NCI-H1436 treated with DMSO at 0.1 percent for 48 hours (cell line): ENCODE data around the gene RHOH.
"Not testable (repeated sequence)": the region's sequence is repeated elsewhere in the genome, so short reads cannot be mapped to it uniquely, and the experiment has no call there.

ENCODE experiments used
- DNase-seq: peaks from one replicate; lab custom pipeline; 2025; lab: John Stamatoyannopoulos, UW

Gene RHOH, protein sequence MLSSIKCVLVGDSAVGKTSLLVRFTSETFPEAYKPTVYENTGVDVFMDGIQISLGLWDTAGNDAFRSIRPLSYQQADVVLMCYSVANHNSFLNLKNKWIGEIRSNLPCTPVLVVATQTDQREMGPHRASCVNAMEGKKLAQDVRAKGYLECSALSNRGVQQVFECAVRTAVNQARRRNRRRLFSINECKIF

DNA sequence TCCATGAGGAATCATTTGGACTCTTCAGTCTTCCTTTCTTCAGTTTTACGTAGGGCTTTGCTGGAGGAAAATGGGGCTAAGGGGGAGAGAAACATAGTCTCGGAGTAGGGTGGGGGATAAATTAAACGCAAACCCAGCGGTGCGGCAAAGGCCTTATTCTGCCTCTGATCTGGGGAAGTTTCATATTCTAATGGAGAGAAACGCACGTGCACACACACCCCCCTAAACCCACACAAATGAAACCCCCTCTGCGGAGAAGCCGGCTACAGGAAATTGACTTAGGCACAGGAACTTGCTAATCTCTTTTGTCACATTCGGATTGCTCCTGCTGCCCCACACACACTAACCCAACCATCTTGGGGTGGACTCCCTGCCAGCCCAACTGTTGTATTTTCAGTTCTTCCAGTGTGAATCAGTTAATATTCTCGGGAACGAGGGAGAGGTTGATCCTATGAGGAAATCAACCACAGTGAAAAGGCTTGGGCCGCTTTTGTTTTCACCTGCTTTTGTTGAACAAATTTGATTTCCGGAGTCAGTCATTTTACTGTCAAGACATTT is at the start of gene RHOH:
Gene RHOH (plus strand): TSS at position 308 of the 558 bp plus-strand sequence. CDS start 46,356 bp downstream, outside the sequence.
- no peak for DNase-seq

DNA sequence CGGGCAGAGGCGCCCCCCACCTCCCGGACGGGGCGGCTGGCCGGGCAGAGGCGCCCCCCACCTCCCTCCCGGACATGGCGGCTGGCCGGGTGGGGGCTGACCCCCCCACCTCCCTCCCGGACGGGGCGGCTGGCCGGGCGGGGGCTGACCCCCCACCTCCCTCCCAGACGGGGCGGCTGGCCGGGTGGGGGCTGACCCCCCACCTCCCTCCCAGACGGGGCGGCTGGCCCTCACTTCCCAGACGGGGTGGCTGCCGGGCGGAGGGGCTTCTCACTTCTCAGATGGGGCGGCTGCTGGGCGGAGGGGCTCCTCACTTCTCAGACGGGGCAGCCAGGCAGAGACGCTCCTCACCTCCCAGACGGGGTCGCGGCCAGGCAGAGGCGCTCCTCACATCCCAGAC is 49.3 kb upstream of the RHOH start:
- DNase-seq: not testable (repeated sequence)

DNA sequence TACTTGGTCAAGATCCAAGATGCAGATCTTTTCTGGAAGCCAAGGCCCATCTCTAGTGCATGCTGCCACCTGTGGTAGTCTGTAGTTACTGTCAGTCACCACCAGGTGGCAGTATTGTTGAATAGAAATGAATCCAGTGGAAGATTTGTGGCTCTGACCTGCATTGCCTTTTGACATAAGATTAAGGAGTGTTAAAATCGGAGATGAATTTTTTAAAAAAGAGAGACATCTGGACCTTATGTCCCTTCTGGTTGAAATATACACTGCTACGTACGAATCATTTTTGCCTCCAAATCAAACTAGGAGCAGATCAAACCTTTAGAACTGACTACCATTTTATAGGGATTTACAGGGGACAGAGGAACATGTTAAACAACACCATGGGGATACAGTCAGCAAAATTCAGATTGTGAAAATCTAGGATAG is 46.9 kb upstream of the RHOH start:
- DNase-seq: no peak

DNA sequence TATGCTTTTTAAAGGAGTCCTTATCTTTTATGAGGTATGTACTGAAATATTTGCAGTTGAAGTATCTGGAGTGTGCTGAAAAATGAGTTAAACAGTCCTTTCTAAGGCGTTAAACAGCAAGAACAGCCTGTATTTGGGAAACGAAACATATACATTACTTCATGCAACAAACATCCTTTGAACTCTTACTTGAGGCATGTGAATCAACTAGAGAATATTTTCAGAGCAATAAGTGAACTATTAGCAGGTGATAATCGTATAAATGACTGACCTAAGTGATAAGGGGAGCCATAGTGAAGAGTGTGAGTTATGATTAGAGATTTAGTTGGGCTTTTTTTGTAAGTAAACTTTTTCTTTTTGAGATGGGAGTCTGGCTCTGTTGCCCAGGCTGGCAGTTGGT is 45.9 kb upstream of the RHOH start:
- DNase-seq: no peak

DNA sequence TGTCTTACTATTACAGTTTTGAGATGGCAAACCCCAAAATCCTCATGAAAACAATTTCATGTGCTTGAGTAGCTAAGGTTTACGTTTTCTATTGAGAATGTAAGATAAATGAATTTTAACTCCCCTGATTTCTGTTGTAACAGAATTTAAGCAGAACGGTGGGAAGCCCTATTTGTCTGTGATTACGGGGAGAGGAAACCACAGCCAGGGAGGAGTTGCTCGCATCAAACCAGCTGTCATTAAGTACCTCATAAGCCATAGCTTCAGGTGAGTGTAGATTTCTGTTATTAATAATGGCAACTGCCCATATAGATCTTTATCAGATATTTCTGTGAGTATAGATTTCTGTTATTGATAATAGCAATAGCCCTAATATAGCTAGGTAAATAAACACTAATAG is 44.2 kb upstream of the RHOH start:
- DNase-seq: no peak

DNA sequence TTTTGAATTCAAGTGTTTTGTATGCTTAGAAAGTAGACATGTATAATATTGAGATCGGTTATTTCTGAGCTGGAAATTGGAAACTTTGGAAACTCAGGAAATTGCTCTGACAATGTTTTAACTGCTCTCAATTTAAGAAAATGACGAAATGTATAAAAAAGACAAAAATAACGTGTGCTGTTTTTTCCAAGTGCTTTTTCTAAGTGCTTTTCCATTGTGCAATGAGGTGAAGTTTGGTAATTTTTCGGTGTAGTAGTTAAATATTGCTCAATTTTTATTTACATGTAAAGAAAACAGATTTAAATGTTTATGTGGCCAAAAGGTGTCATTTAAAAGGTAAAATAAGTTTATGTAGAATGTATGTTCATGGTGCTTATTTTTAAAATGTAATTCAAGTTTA is 39.4 kb upstream of the RHOH start:
- no peak for DNase-seq

DNA sequence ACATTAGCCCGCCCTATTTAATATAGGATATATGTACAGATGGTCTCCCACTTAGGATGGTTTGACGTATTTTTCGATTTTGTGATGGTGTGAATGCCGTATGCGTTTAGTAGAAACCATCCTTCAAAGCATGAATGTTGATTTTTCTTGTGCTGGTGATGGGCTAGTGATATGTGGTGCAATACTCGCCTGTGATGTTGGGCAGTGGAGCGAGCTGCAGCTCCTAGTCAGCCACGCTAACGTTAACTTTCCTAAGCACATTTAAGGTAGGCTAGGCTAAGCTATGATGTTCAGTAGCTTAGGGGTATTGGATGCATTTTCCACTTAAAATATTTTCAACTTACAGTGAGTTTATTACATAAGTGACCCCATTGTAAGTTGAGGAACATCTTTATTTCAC is 36.6 kb upstream of the RHOH start:
- DNase-seq: no peak

DNA sequence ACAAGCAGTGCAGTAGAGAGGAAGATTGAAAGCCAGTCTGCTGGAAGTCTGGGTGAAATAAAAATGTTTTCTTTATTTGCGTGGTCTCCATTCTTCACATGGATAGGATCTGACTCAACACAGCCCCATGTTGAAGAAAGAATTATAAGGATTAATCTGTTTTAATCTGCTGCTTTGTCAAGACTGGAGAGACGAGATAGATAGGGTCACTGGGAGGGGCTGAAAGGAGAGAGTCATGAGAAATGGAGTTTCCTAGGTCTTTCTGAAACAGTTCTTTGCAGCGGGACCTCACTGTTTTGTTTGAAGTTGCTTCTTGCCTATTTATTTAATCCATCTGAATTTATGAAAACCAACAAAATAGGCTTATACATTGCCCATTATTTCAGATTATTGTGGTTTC is 32.4 kb upstream of the RHOH start:
- no peak for DNase-seq

DNA sequence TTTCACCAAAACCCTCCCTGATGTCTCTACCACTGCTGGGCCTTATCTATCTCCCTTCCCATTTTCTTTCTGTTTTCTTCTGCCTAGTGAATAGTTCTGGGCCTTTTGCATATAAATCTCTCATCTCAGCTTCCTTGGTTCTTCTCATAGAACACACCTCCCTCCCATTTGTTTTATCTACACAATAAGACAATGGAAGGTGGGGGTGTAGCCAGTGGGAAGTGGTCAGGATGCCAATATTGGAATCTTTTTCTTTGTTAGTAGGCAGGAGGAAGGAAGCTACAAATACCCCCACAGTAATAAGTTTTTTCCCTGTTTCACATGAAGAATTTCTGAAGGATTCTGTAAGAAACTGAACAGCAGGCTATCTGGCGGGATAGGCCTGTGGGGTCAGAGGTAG is 30.9 kb upstream of the RHOH start:
- no peak for DNase-seq

DNA sequence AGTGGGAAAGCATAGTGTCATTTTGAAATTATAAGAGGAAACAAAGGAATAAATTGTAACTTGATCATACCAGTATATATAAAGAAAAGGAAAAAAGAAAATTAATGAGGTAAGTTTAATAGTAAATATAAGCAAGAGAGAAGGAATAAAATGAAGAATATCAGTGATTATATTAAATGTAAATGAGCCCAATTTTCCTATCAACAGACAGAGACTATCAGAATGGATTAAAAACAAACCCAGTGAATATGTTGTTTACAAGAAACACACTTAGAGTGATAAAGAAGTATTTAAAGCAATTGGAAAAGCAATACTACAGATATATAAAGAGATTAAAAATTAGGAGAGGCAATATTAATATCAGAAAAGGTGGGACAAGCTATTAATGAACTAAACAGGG is 28.8 kb upstream of the RHOH start:
- DNase-seq: no peak

DNA sequence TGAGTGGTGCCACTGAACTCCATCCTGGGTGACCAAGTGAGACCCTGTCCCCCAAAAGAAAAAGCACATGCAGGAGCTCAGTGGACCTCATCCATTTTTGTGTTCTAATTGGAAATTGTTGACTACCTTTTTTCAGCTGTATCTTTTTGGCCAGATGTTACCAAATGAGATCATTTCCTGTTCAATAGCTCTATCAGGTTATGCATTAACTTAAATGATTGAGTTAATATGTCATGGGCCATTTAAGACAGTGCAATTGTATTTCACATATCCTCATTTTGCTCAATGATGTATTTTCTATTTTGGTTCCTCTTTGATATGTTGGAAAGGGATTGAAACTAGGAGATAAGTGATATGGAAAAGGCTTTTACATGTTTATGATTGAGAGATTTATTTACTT is 26.2 kb upstream of the RHOH start:
- no peak for DNase-seq

DNA sequence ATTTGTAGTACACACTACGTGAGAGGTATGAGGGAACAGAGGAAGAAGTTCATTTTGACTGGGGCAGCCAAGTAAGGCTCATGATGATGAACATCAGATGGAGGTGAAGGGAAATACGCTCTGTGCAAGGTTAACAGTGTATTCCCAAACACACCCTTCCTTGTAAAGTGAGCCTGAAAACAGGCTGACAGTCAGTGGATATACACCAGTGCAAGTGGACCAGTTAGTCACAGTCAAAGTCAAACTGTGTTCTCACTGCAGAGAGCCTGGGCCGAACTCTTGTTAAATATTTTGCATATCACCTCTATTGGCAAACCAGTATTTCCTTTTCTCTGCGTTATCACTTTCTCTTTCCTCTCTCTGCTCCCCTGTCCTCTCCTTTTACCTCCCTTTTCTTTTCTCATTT is 23.4 kb upstream of the RHOH start:
- no peak for DNase-seq

DNA sequence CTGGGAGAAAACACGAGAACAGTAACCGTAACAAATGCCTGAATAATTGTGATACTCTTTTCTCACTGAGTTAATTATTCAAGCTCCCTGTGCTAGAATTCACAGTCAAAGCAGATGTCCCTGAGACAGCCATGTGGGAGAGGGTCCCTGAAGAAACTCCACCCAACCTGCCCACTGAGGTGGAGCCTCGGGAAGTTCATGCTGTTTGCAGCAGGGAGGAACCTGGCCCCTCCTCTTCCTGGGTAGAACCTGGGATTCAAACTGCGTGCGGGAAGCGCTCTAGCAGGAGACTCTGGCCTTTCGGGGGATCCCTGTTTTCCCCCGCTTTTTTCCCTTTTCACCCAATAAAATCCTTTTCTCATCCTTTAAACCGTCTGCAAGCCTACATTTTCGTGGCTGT is 20.2 kb upstream of the RHOH start:
- DNase-seq: no peak

DNA sequence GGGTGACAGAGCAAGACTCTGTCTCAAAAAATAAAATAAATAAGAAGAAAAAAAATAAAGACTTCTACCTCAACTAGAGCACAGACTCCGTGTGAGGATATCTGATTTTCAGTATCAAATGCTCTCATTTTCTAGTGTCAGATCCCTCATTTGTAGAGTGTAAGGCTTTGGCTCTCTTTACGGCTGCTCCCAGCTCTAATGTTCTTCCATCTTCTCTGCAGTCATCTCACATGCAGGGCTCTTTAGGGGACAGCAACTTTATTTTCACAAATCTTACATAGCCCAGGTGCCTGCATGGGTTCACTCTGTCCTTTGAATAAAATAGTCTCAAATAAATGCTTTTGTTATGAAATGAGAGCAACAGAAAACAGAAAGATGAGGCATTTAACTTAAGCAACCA is 19.2 kb upstream of the RHOH start:
- no peak for DNase-seq

DNA sequence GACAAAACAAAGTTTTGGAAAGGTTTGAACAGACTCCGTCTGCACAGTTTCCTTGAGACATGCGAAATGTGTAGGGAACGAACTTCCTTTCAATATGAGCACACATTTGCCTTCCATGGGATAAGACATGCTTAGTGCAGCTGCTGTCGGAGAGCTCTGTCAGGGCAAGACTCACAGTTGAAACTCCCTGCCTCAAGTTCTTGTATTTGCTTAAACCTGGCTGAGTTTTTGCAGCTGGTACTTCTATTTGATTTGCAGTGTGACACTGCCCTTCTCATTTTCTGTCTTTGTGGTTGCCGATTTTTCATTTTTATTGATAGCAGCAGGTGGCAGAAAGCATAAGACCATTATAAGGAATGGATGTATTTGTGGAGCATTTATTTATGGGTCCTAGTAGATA is 18.2 kb upstream of the RHOH start:
- DNase-seq: no peak

DNA sequence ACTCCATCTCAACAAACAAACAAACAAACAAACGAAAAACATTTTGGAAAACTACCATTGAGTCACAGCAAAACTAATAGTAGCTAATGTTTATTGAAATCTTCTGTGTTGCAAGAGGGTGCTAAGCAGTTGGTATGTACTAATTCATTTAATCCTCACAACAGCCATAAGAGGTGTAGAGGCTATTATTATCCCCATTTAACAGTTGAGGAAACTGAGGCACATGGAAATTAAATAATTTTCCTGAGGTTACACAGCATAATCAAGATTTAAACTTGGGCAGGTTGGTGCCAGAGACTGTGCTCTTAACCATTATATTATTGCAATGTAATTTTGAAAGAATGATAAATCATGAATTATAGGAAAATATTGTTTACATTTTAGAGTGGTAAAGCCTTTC is 17.5 kb upstream of the RHOH start:
- no peak for DNase-seq

DNA sequence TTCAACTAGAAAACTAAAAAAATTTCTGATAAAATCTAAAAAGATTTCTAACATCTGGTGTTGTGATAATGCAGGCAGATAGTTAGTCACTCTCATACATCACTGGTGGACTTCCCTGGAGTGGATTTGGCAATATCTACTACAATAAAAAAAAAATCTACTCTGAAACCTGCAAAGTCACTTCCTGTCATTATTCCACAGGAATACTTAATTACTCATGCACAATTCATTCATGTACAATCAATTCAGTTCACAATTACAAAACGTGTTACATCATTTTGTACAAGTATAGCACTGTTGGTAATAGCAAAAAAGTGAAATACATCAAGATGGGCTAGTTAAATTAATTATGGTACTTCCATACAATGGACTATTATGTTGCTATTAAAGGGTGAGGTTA is 16.5 kb upstream of the RHOH start:
- DNase-seq: no peak

DNA sequence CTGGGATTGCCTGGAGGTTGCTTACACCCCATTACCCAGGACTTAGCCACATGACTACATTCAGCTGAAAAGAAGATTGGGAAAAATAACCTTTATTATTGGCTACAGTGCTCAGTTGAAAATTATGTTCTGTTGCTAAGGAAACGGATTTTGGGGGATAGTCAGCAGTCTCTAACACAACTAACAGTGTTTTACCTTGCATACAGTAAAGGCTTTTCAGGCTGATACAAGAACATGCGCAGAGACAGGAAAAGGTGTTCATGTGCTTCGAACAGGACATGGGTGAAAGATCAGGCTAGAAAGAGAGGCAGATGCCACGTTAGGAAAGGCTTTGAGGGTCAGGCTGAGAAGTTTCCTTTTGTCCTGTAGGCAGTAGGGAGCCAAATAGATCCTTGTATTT is 14.8 kb upstream of the RHOH start:
- no peak for DNase-seq

DNA sequence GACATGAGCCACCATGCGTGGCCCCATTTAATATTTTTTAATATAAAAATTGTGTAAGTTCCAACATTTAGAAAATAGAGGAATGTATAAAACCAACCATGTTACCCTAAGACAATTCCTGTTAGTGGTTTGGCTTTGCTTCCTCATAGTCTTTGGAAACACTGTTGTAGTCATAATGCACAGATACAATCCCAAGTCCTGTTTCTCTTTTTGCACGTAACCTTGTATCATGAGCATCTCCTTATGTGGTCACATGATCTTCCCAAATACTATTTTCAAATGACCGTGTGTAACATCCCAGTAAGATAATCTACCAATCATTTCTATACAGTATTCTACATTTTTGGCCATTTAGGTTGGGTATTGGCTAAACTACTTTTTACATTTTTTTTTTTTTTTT is 13.9 kb upstream of the RHOH start:
- no peak for DNase-seq

DNA sequence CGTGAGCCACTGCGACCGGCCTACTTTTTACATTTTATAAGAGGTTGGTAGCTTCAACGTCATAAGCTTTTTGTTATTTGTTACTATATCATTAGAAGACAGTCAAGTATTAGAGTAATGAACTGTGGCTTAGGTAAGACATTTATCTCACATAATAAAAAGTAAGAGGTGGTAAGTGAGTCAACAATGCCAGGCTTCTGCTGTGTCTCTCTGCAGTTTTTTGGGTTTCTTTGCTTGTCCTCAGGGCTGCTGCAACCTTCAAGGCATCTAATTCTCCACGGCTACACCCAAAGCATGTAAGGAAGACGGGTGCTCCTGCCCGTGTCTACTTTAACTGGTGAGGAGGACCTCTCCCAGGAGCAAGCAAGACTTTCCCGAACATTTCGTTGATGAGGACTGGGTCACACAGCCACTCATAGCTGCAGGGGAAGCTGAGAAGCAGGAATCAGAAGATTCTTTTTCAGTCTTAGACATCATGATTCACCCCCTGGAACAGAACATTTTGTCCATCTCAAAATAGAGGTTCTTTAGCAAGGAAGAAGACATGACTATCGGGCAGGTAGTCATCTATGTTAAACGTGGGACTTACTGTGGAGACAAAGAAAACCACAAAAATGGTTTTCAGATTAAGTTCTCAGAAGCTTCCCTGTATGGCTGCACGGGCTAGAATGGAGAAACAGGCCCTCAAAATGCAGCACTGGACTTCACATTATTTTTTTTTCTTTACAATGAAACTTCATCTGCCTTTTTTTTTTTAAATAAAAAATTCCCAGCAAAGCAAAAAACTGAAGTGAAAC is 13.0 kb upstream of the RHOH start:
- no peak for DNase-seq

DNA sequence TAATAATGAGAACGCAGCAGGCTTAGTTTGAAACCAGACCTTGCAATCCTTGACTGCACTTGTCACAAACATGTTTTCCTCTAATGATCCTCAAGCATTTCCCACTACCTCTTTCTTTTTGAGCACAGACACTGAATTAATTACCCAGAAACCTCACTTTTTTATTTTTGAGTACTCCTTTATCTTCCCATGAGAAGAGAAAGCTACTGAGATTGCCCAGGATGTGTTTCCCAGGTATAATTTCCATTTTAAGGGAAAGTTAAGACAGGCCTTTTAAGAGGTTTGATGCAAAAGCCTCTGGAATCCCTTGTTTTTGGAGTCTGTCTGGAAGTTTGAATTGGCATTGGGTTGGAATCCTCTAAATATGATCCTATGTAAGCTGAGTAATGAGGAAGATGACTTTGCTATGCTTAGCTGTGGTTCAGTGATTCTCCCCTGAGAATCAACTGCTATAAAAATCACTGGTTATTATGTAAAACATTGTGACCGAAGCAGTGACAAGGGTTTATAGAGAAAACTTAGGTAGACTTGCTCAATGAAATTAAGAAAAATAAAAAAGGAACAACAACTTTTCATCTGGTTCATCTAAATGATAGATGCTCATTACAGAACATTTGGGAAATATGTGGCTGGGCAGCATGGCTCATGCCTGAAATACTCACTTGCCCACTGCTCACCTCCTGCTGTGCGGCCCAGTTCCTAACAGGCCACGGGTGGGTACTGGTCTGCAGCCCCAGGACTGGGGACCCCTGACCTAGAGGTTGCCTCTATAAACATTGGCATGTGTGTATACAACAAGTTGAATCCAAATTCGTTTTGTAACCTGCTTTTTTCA is 10.8 kb upstream of the RHOH start:
- DNase-seq: no peak

DNA sequence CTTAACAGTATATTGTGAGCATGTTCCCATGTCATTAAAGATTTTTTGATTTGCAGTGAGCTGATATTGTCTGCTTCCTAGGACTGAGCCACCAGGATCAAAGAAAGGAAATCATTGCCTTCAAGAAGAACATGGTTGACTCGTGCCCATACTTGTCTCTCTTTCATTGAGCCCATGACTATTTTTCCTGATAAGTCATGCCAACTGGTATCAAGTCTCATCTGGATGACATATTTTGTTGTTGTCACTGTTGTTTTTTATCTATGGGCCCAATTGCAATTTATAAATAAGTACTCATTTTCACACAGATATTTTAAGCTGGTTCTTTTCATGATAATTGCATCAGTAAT is 10.2 kb upstream of the RHOH start:
- DNase-seq: no peak

DNA sequence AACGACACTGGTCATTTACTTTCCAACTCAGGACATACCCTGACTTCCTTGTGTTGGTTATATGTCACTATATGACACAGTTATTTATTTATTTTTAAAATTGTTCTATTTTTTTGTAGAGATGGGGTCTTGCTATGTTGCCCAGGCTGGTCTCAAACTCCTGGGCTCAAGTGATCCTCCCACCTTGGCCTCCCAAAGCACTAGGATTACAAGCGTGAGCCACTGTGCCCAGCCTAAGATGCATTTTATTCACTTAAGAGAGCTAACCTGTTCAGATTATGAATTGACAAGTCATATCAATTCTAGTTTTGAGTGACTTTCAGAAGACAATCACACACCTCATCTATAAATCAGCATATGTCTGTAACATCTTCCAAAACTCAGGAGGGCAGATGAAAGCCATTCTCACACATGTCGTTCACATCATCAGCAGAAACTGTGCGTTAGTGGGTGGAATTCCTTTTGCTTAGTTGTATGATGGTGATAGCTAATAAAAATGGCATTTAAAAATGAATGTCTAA is 9.4 kb upstream of the RHOH start:
- DNase-seq: no peak
